Activated CD4-positive, alpha-beta T cell treated with anti-CD3 and anti-CD28 coated beads, Interleukin-2, amount 10 ng/mL, durations not matched to agents 24 days and 14 days (primary cell): ENCODE results near the gene MGAT1. TPM values are rescaled to one million over a fixed set of nuclear protein-coding genes. Genes with fewer than 3 reads are reported as not detected.

Source experiments
- DNase-seq: peaks from one replicate; pipeline ENCODE4 v3.0.0; 2022
- H3K27ac Mint-ChIP-seq: one replicate; pipeline ENCODE4 v1.8.0; 2022; ENCODE audit warnings: mild to moderate bottlenecking, mixed read lengths
- H3K27me3 Mint-ChIP-seq: one replicate; pipeline ENCODE4 v1.8.0; 2022; ENCODE audit warnings: mixed read lengths
- H3K36me3 Mint-ChIP-seq: one replicate; pipeline ENCODE4 v1.8.0; 2022; ENCODE audit warnings: low read depth, mild to moderate bottlenecking, mixed read lengths
- H3K4me1 Mint-ChIP-seq: one replicate; pipeline ENCODE4 v1.8.0; 2021; ENCODE audit warnings: mixed read lengths
- H3K4me3 Mint-ChIP-seq: one replicate; pipeline ENCODE4 v1.8.0; 2022; ENCODE audit warnings: mild to moderate bottlenecking, moderate library complexity, mixed read lengths
- H3K9me3 Mint-ChIP-seq: one replicate; pipeline ENCODE4 v1.8.0; 2021; ENCODE audit warnings: mixed read lengths
- intact Hi-C: fragments of 100-400 bp; cut with micrococcal nuclease; formaldehyde crosslinking; loops from one replicate; pipeline ENCODE4 v1.15.1; 2023
- total RNA-seq: library from RNA; stranded (reverse); gene quantifications from 2 replicates; pipeline ENCODE4 v1.2.3, GENCODE V29; 2022

Gene MGAT1
- total RNA-seq = 119 and 122 TPM in 2 replicates

GRCh38 chr5:180802325-180803180, at the start of gene MGAT1:
TSS of gene MGAT1 (minus strand) at chr5:180802806. CDS start at chr5:180792971, 9,835 bp downstream.
- intact Hi-C loops = loop anchor here (1.0 to 10.0 kb wide), 13 partner anchors 8 to 1250 kb away; partner anchors contain the start of genes CANX, CNOT6, HNRNPH1 and RUFY1
- peak; percentile 94 for DNase-seq
- peaks cover 62% of the 10 kb centered on the region for H3K36me3 Mint-ChIP-seq
- H3K4me1 Mint-ChIP-seq = peaks cover 77% of the 10 kb centered on the region
- peak within 1 kb of the TSS; percentile 88 for H3K27ac Mint-ChIP-seq
- peak within 1 kb of the TSS; percentile 87 for H3K4me3 Mint-ChIP-seq
- no peaks in the 10 kb centered on the region for H3K9me3 Mint-ChIP-seq
- no peaks in the 10 kb centered on the region for H3K27me3 Mint-ChIP-seq

DNA sequence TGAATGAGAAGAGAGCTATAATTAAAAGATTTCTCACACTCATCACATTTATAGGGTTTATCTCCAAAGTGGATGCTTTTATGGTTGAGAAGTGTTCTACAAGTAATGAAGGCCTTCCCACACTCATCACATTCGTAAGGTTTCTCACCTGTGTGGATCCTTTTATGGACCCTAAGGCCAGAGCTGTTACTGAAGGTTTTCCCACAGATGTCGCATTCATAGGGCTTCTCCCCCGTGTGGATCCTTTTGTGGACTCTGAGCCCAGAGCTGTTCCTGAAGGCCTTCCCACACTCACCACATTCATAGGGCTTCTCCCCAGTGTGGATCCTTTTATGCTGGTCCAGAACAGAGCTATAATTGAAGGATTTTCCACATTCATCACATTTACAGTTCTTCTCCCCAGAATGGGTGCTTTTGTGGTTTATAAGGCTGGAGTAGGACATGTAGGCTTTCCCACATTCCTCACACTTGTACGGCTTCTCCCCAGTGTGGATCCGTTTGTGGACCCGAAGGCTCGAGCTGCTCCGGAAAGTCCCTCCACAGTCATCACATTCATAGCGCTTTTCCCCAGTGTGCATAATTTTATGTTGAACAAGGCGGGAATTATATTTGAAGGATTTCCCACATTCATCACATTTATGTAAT, 48.0 kb upstream of the MGAT1 start:
- peaks cover 55% of the 10 kb centered on the region for H3K9me3 Mint-ChIP-seq
- no peak for DNase-seq
- H3K27me3 Mint-ChIP-seq = no peaks in the 10 kb centered on the region
- no peak overlapping the region for H3K27ac Mint-ChIP-seq
- intact Hi-C loops = no loop called here
- peaks cover 98% of the 10 kb centered on the region for H3K36me3 Mint-ChIP-seq
- no peaks in the 10 kb centered on the region for H3K4me1 Mint-ChIP-seq
- H3K4me3 Mint-ChIP-seq = no peak overlapping the region

- Mint-ChIP-seq H3K27me3 (no peaks in the 10 kb centered on the region), H3K36me3 (peaks cover 95% of the 10 kb centered on the region), H3K4me1 (no peaks in the 10 kb centered on the region), H3K4me3 (no peak overlapping the region), H3K27ac (no peak overlapping the region), H3K9me3 (peaks cover 55% of the 10 kb centered on the region)
- no peak for DNase-seq
- intact Hi-C loops = no loop called here
Observed at GRCh38 chr5:180849827-180850226, 47.2 kb upstream of the MGAT1 start.

- DNase-seq = no peak
- H3K4me3 Mint-ChIP-seq = no peak overlapping the region
- intact Hi-C loops = no loop called here
- H3K36me3 Mint-ChIP-seq = peaks cover 88% of the 10 kb centered on the region
- H3K27ac Mint-ChIP-seq = no peak overlapping the region
- no peaks in the 10 kb centered on the region for H3K4me1 Mint-ChIP-seq
- peaks cover 46% of the 10 kb centered on the region for H3K9me3 Mint-ChIP-seq
- H3K27me3 Mint-ChIP-seq = no peaks in the 10 kb centered on the region
Observed at GRCh38 chr5:180848878-180849277, 46.3 kb upstream of the MGAT1 start.

GRCh38 chr5:180848265-180848664, 45.7 kb upstream of the MGAT1 start:
- H3K36me3 Mint-ChIP-seq = peaks cover 82% of the 10 kb centered on the region
- no peak for DNase-seq
- H3K9me3 Mint-ChIP-seq = peaks cover 42% of the 10 kb centered on the region
- H3K27ac Mint-ChIP-seq = no peak overlapping the region
- no peaks in the 10 kb centered on the region for H3K4me1 Mint-ChIP-seq
- H3K27me3 Mint-ChIP-seq = no peaks in the 10 kb centered on the region
- H3K4me3 Mint-ChIP-seq = no peak overlapping the region
- intact Hi-C loops = no loop called here

- Mint-ChIP-seq H3K4me3 (no peak overlapping the region), H3K36me3 (peaks cover 70% of the 10 kb centered on the region), H3K4me1 (no peaks in the 10 kb centered on the region), H3K27ac (no peak overlapping the region), H3K9me3 (peaks cover 35% of the 10 kb centered on the region), H3K27me3 (no peaks in the 10 kb centered on the region)
- intact Hi-C loops = no loop called here
- DNase-seq = no peak
Observed at GRCh38 chr5:180847026-180847425, 44.4 kb upstream of the MGAT1 start.

DNA sequence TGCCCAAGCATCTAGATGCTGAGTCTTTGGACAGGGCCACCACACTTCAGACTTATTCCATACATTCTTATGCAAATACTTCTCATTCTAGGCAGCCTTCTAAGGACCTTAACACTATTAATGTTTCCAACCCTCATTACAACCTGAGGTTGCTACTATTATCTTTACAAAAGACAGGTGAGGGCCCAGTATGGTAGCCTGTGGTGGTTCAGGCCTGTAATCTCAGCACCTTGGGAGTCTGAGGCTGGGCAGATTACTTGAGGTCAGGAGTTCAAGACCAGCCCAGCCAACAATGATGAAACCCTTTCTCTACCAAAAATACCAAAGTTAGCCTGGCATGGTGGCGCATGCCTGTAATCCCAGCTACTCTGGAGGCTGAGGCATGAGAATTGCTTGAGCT, 42.3 kb upstream of the MGAT1 start:
- Mint-ChIP-seq H3K27ac (no peak overlapping the region), H3K36me3 (peaks cover 51% of the 10 kb centered on the region), H3K4me1 (no peaks in the 10 kb centered on the region), H3K4me3 (no peak overlapping the region), H3K9me3 (peaks cover 26% of the 10 kb centered on the region), H3K27me3 (no peaks in the 10 kb centered on the region)
- DNase-seq = no peak
- intact Hi-C loops = no loop called here

- Mint-ChIP-seq H3K36me3 (peaks cover 46% of the 10 kb centered on the region), H3K27me3 (no peaks in the 10 kb centered on the region), H3K9me3 (peaks cover 22% of the 10 kb centered on the region), H3K4me3 (no peak overlapping the region), H3K27ac (no peak overlapping the region), H3K4me1 (no peaks in the 10 kb centered on the region)
- DNase-seq = no peak
- intact Hi-C loops = no loop called here
Observed at GRCh38 chr5:180844432-180844831, 41.8 kb upstream of the MGAT1 start.

DNA sequence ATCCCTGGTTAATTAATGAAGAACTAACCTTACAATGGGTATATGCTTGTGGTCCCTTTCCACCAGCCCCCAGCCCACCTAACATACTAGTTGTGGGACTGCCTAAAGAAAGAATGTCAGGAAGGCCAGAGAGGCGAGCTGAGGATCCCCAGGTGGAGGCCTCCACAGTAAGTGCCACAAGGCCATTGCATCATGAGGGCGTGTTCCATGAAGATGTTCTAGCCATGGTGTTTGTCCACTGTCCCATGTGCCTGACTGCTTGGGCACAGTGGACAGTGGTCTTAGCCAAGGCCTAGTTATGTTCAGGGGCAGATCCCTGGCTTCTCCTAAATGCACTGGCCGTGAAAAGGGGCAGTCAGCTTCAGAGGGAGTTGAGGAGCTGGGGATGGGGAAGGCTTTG, 37.3 kb upstream of the MGAT1 start:
- Mint-ChIP-seq H3K9me3 (peaks cover 3% of the 10 kb centered on the region), H3K27ac (no peak overlapping the region), H3K4me3 (no peak overlapping the region), H3K27me3 (no peaks in the 10 kb centered on the region), H3K4me1 (no peaks in the 10 kb centered on the region), H3K36me3 (peaks cover 21% of the 10 kb centered on the region)
- DNase-seq = no peak
- intact Hi-C loops = no loop called here

GRCh38 chr5:180839227-180839626, 36.6 kb upstream of the MGAT1 start:
- Mint-ChIP-seq H3K4me3 (no peak overlapping the region), H3K36me3 (peaks cover 24% of the 10 kb centered on the region), H3K9me3 (peaks cover 3% of the 10 kb centered on the region), H3K4me1 (peaks cover 6% of the 10 kb centered on the region), H3K27ac (no peak overlapping the region), H3K27me3 (no peaks in the 10 kb centered on the region)
- DNase-seq = no peak
- intact Hi-C loops = no loop called here

DNA sequence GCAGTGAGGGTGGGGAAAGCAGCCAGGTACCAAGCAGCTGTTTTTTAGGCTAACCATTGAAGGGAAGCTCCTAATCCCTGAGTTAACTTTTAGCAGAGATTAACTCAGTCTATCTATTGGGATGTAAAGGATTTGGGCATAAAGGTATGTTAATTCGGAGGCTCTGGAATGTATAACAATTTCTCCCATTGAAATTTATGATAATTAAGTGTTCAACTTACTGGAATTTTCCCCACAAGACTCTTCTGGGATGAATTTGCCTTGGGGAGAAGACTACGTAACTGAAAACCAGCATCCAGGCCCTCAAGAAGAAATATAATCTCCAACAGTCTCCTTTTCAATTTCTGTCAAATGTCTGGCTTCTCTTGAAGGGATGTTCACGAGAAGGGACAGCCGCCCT, 34.9 kb upstream of the MGAT1 start:
- Mint-ChIP-seq H3K4me1 (peaks cover 15% of the 10 kb centered on the region), H3K27ac (no peak overlapping the region), H3K27me3 (no peaks in the 10 kb centered on the region), H3K4me3 (no peak overlapping the region), H3K36me3 (peaks cover 30% of the 10 kb centered on the region), H3K9me3 (peaks cover 3% of the 10 kb centered on the region)
- intact Hi-C loops = no loop called here
- no peak for DNase-seq

- intact Hi-C loops = loop anchor here (1.0 kb wide), 1 partner anchor 29 kb away; the partner anchor contains the start of gene ZFP62
- H3K27me3 Mint-ChIP-seq = no peaks in the 10 kb centered on the region
- peak overlapping the region; percentile 99 for H3K27ac Mint-ChIP-seq
- peaks cover 32% of the 10 kb centered on the region for H3K4me1 Mint-ChIP-seq
- H3K4me3 Mint-ChIP-seq = peak overlapping the region; percentile 93
- no peaks in the 10 kb centered on the region for H3K9me3 Mint-ChIP-seq
- peak; percentile 83 for DNase-seq
- peaks cover 46% of the 10 kb centered on the region for H3K36me3 Mint-ChIP-seq
Observed at GRCh38 chr5:180832638-180833068, 30.0 kb upstream of the MGAT1 start.

DNA sequence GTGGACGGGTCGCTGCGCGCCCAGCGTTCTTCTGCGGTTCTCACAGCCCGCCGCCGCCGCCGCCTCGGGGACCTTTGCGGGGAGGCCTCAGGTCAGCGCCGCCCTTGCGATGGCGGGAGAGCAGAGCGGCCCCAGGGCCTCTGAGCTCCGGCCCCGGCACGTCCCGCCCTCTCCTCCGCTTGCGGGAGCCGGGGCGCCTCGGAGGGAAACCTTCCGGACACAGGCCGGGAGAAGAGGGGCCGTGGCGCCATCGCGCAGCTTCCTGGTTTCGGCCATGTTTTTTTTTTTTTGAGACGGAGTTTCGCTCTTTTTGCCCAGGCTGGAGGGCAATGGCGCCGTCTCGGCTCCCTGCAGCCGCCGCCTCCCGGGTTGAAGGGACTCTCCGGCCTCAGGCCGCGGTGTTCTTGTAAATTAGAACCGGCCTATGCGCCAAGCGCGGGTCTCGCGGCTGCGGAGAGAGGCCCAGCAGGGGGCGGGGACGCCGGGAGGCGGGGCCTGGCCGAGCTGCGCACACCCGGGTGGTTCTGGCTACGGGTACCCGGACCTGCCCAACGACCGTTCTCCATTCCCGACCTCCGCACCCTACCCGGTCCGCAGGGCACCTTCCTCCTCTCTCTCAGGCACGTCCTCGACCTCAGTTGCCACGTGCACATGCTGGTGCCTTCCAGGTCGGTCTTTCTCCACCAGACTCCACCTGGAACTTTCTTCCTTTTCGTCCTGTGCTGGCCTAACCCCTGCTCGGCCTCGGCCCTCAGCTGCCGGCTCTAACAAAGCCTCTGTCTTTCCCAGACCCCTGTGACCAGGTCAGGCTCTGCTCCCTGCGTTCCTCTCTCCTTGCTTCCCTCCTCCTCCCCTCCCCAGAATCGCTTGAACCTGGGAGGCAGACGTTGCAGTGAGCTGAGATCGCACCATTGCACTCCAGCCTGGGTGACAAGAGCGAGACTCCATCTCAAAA, 28.8 kb upstream of the MGAT1 start:
- peaks cover 33% of the 10 kb centered on the region for H3K4me1 Mint-ChIP-seq
- H3K27me3 Mint-ChIP-seq = no peaks in the 10 kb centered on the region
- peak; percentile 94 for DNase-seq
- H3K36me3 Mint-ChIP-seq = peaks cover 44% of the 10 kb centered on the region
- peak overlapping the region; percentile 93 for H3K4me3 Mint-ChIP-seq
- H3K27ac Mint-ChIP-seq = peak overlapping the region; percentile 99
- H3K9me3 Mint-ChIP-seq = no peaks in the 10 kb centered on the region
- intact Hi-C loops = loop anchor here (1.0 kb wide), 1 partner anchor 30 kb away; the partner anchor contains the start of gene ZFP62
